ENCODE measurements around the gene S100A13. TPM values are rescaled to one million over a fixed set of nuclear protein-coding genes. Genes with fewer than 3 reads are reported as not detected.

S100A13 gene
- total RNA-seq, 2 donors from 2014 or later = 114 to 314 TPM

DNA sequence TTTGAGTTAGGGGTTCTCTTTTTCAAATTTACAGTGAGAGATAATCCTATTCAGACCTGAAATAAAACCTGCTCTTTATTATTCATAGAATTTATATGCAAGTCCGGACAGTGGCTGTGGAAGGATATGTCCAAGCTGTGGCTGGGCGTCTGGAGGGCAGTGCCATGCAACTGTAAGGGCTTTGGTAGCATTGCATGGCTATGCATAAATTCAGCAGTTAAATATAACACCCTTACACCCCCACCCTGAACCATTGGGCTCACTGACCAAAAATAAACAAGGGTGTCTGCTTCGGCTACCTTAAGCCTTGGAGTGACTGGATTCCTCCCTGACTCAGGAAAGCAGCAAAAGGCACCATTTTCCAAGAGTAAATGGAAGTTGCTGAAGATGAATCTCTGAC, 12.0 kb upstream of the S100A13 start:
- TF ChIP-seq, protein P1, sequence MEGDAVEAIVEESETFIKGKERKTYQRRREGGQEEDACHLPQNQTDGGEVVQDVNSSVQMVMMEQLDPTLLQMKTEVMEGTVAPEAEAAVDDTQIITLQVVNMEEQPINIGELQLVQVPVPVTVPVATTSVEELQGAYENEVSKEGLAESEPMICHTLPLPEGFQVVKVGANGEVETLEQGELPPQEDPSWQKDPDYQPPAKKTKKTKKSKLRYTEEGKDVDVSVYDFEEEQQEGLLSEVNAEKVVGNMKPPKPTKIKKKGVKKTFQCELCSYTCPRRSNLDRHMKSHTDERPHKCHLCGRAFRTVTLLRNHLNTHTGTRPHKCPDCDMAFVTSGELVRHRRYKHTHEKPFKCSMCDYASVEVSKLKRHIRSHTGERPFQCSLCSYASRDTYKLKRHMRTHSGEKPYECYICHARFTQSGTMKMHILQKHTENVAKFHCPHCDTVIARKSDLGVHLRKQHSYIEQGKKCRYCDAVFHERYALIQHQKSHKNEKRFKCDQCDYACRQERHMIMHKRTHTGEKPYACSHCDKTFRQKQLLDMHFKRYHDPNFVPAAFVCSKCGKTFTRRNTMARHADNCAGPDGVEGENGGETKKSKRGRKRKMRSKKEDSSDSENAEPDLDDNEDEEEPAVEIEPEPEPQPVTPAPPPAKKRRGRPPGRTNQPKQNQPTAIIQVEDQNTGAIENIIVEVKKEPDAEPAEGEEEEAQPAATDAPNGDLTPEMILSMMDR (IDR thresholded peaks at IDR 0.05) = no peak
- no peak for DNase-seq (ENCODE audit: low spot score)
- peaks cover 0 to 82% of the 10 kb centered on the region in 2 donors for H3K4me1 ChIP-seq
- no peaks in the 10 kb centered on the region for H3K9me3 ChIP-seq
- no peak overlapping the region for H3K4me3 ChIP-seq
- H3K27ac ChIP-seq = peak overlapping the region; percentile 100
- H3K36me3 ChIP-seq = peaks cover 91% of the 10 kb centered on the region
- H3K27me3 ChIP-seq = no peaks in the 10 kb centered on the region

DNA sequence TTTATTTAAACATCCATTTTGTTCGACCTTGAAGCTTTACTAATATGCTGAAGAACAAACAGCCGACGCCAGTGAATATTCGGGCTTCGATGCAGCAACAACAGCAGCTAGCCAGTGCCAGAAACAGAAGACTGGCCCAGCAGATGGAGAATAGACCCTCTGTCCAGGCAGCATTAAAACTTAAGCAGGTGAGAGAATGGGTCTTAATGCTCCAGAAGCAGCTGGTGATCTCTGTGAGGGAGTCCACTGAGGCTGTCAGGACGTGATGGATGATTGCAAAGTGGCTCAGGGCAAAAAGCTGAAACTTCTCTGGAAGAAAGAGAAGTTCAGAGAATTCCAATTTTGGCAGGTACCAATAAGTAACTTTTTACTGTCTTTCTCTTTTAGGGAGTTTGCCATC, 11.0 kb upstream of the S100A13 start:
- H3K4me1 ChIP-seq = peaks cover 0 to 75% of the 10 kb centered on the region in 2 donors
- H3K36me3 ChIP-seq = peaks cover 81% of the 10 kb centered on the region
- no peak overlapping the region for H3K4me3 ChIP-seq
- TF ChIP-seq, protein P1 (IDR thresholded peaks at IDR 0.05) = no peak
- peak overlapping the region; percentile 100 for H3K27ac ChIP-seq
- DNase-seq (ENCODE audit: low spot score) = no peak
- H3K9me3 ChIP-seq = no peaks in the 10 kb centered on the region
- H3K27me3 ChIP-seq = no peaks in the 10 kb centered on the region

- peaks cover 62% of the 10 kb centered on the region for H3K36me3 ChIP-seq
- no peak overlapping the region for H3K4me3 ChIP-seq
- peak overlapping the region; percentile 100 for H3K27ac ChIP-seq
- peaks cover 0 to 75% of the 10 kb centered on the region in 2 donors for H3K4me1 ChIP-seq
- DNase-seq (ENCODE audit: low spot score) = no peak
- no peaks in the 10 kb centered on the region for H3K27me3 ChIP-seq
- TF ChIP-seq, protein P1 (IDR thresholded peaks at IDR 0.05) = no peak
- no peaks in the 10 kb centered on the region for H3K9me3 ChIP-seq
These were observed 9.0 kb upstream of the S100A13 start for GRCh38 chr1:153636312-153636711.

GRCh38 chr1:153635872-153636271, 8.6 kb upstream of the S100A13 start:
- H3K36me3 ChIP-seq = peaks cover 57% of the 10 kb centered on the region
- peak overlapping the region; percentile 100 for H3K27ac ChIP-seq
- H3K4me1 ChIP-seq = peaks cover 0 to 77% of the 10 kb centered on the region in 2 donors
- TF ChIP-seq, protein P1 (IDR thresholded peaks at IDR 0.05) = no peak
- no peaks in the 10 kb centered on the region for H3K27me3 ChIP-seq
- H3K4me3 ChIP-seq = peak overlapping the region; percentile 73 to 89
- DNase-seq (ENCODE audit: low spot score) = no peak
- H3K9me3 ChIP-seq = no peaks in the 10 kb centered on the region

DNA sequence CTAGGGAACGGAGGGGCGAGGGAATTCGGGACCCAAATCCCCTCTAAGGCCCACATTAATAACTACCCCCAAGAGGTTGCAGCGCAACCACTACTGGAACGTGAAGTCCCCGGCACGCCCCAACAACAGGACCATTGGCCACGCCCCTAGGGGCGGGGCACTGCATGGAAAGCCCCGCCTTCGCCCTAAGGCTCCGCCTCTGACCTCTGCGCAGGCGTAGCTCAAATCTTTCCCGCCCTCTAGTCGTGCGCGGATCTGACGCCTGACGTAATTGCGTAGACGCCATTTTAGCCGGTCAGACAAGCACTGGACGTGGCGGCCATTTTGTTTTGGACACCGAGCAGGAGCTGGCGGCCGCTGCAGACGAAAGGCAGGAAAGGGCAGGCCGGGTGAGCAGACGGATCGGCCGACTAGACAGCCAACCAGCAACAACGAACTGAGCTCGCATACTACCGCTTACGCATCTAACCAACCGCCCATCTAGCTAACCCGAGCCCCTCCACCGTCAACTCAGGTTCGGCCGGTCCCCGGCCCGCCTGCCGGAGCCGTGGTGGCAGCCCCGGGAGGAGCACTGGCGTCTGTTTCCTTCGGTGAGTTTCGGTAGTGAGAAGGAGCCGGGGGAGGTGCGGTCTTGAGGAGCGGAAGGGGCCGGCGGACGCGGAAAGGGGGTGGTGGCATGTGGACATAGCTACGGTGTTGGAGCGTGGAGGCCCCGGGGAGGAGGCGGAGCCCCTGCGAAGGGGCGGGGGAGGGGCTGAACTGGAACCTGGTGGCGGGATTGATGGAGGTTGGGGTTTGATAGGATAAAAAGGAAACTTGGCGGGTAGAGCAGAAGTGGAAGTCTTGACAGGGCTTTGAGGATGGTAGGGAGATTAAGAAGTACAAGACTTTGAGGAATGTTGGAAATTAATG, 6.7 kb upstream of the S100A13 start, which contains the start of gene CHTOP:
Gene CHTOP (plus strand): TSS at position 313 of the 912 bp plus-strand sequence. CDS start 2,523 bp downstream, outside the sequence.
- H3K4me1 ChIP-seq = peaks cover 0 to 75% of the 10 kb centered on the region in 2 donors
- TF ChIP-seq, protein P1 (IDR thresholded peaks at IDR 0.05) = no peak
- peaks cover 39% of the 10 kb centered on the region for H3K36me3 ChIP-seq
- no peaks in the 10 kb centered on the region for H3K27me3 ChIP-seq
- H3K9me3 ChIP-seq = no peaks in the 10 kb centered on the region
- H3K4me3 ChIP-seq = peak within 1 kb of the TSS; percentile 73 to 89
- peak within 1 kb of the TSS; percentile 100 for H3K27ac ChIP-seq
- DNase-seq (ENCODE audit: low spot score) = peak; percentile 99

Data from right atrium auricular region (tissue), 2 donors.